ENCODE data around the gene IMP4. TPM values are rescaled to one million over a fixed set of nuclear protein-coding genes. Genes with fewer than 3 reads are reported as not detected.

IMP4 gene
- total and polyA plus RNA-seq, 2 of the 8 experiments (the other 6 are each of a cell fraction or from before 2014, with no cell fraction given), result 96.8 to 194 TPM

DNA sequence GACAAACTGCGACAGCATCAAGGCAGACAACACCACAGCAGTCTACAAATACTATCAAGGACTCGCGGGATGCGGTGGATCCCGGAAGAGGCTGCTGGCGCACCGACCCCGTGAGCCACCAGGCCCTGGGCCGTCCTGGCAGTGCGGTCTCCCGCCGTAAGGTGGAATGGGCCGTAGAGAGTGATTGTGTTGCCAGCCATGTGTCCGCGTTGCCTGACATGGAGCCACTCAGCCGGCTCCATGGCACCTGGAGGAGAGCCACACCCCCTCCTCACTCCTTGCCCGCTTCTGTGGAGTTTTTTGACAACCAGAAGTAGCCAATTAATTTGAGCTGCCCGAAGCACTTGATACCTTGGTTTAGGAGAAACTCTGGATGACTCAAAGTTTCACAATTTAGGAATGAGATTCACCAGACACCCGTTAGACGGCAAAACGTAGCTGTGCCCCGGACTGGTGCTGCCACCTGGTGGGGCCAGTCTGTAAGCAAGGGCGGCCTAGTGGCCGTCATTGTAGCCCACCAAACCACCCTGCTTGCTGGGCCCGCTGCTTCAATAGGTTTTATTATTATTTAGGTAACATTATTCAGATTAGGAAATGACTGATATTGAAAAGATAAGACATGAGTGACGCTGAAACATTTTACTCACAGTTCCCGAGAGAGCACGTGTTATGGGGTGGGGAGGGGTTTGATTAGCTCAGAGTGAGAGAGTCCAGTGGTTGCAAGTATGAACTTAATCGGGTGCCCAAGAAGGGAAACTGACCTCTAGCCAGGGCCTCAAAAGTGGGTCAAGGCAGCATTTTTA lies 10.2 kb upstream of the IMP4 start:
- peaks cover 0 to 2% (median 0%) of the 10 kb centered on the region in 4 experiments; a peak in 1 of 7 replicates for H3K27me3 ChIP-seq (replicated peaks in 1 of 4; ENCODE audit: control insufficient read depth in 3 of 4, extremely low read depth in 1 of 4, insufficient read depth in 3 of 4, low read length in 3 of 4)
- 36% methylated on average over 29 of the region's 29 CpGs; no CpG with 5 or more reads in 1 of the 2 experiments for WGBS, 2 experiments (ENCODE audit: extremely low coverage in 1 of 2, insufficient coverage in 1 of 2, insufficient read length in 1 of 2, insufficient replicate concordance in 2 of 2, low coverage in 1 of 2, low lambda C conversion rate in 2 of 2, missing lambda C conversion rate in 1 of 2)
- H4K20me1 ChIP-seq (replicated peaks in 1 of 2; ENCODE audit: control insufficient read depth in 1 of 2, insufficient read depth in 2 of 2, low read length in 2 of 2), result no peaks in the 10 kb centered on the region
- no peak overlapping the region for H3K27ac ChIP-seq (ENCODE audit: low read depth, low read length)
- H3K4me2 ChIP-seq (ENCODE audit: insufficient read depth in 1 of 2, low read depth in 2 of 2, low read length in 2 of 2), result peak overlapping the region; percentile 0 to 66; a peak in 3 of 4 replicates
- H2BK120ac ChIP-seq (replicated peaks; ENCODE audit: low read depth, low read length), result no peak overlapping the region
- ChIA-PET POLR2A (ENCODE audit: partially characterized antibody) (interaction anchor here (1.0 to 3.1 kb wide), 3 partner anchors 10 to 153 kb away, joined by 3 to 16 read pairs (median 7); partner anchors contain the start of genes IMP4, MZT2B and SMPD4), CTCF (ENCODE audit: partially characterized antibody) (interaction anchor here (0.8 to 7.3 kb wide), 14 partner anchors 9 to 183 kb away, joined by 3 to 65 read pairs (median 5); partner anchors contain the start of genes IMP4, MZT2B and SMPD4)
- H3K23me2 ChIP-seq (ENCODE audit: low read depth, low read length), result no peaks in the 10 kb centered on the region
- H3K36me3 ChIP-seq (ENCODE audit: control insufficient read depth in 2 of 4, insufficient read depth in 4 of 4, low read length in 3 of 4), result no peaks in the 10 kb centered on the region
- 0 out of 2 replicates have a peak overlapping the region, but pooled peaks have one; percentile 31 for H2BK15ac ChIP-seq (ENCODE audit: low read length)
- H3K9ac ChIP-seq (replicated peaks in 1 of 4; ENCODE audit: extremely low read depth in 1 of 4, low read depth in 3 of 4, low read length in 3 of 4), result no peak overlapping the region; a peak in 1 of 7 replicates
- H2AFZ ChIP-seq (ENCODE audit: low read length), result peak overlapping the region; percentile 29; the same call in 1 of the 2 replicates
- H4K91ac ChIP-seq (replicated peaks; ENCODE audit: insufficient read length, low read length), result no peak overlapping the region
- peak overlapping the region in 3 of 4 experiments; percentile 1 to 59 (median 16); a peak in 6 of 8 replicates for H3K4me3 ChIP-seq (ENCODE audit: extremely low read depth in 1 of 4, insufficient read depth in 2 of 4, low read depth in 3 of 4, low read length in 4 of 4)
- H3K9me3 ChIP-seq (ENCODE audit: insufficient read depth in 2 of 2, low read depth in 1 of 2, low read length in 1 of 2), result no peaks in the 10 kb centered on the region; a peak in 1 of 4 replicates
- DNase-seq (ENCODE audit: low read depth in 1 of 2, low spot score in 2 of 2), result peak; percentile 41 to 90
- 0 out of 2 replicates have a peak overlapping the region, but pooled peaks have one; percentile 27 for H2BK12ac ChIP-seq (ENCODE audit: low read depth, low read length)
- H3K18ac ChIP-seq (ENCODE audit: extremely low read depth, low read length), result no peak overlapping the region
- H4K5ac ChIP-seq (ENCODE audit: insufficient read length, low read depth, low read length), result no peak overlapping the region
- no peak overlapping the region; the same call in 1 of the 2 replicates for H4K8ac ChIP-seq (ENCODE audit: extremely low read depth, insufficient read depth, low read length)
- peaks cover 0 to 2% (median under 1%) of the 10 kb centered on the region in 4 experiments; a peak in 5 of 7 replicates for H3K4me1 ChIP-seq (replicated peaks in 1 of 4; ENCODE audit: control insufficient read depth in 3 of 4, insufficient read depth in 4 of 4, low read length in 3 of 4)
- H3K23ac ChIP-seq (ENCODE audit: insufficient read length), result no peak overlapping the region
- H2BK5ac ChIP-seq (ENCODE audit: low read depth, low read length), result no peak overlapping the region
- no peaks in the 10 kb centered on the region for H3K79me1 ChIP-seq (ENCODE audit: low read depth, low read length)
- no peak for FAIRE-seq
- H2AK5ac ChIP-seq (ENCODE audit: low read depth, low read length), result no peak overlapping the region
- no peak overlapping the region for H3K4ac ChIP-seq (replicated peaks; ENCODE audit: insufficient read length, low read depth, low read length)
- no peak overlapping the region for H3K14ac ChIP-seq (ENCODE audit: insufficient read length)
- H3K56ac ChIP-seq (replicated peaks; ENCODE audit: insufficient read length, low read depth, low read length), result no peak overlapping the region
- H2BK20ac ChIP-seq (ENCODE audit: low read length), result no peak overlapping the region
- no peaks in the 10 kb centered on the region for H3K79me2 ChIP-seq (ENCODE audit: control insufficient read depth in 1 of 2, insufficient read depth in 2 of 2, low read length in 2 of 2)
- TF ChIP-seq CTBP2 (IDR thresholded peaks at IDR 0.05; ENCODE audit: borderline replicate concordance, insufficient read depth, insufficient read length, low read length), result no peak
- TF ChIP-seq KDM1A (IDR thresholded peaks at IDR 0.05; ENCODE audit: borderline replicate concordance, low read length), result no peak
- no peak for TF ChIP-seq RNF2 (IDR thresholded peaks at IDR 0.05; ENCODE audit: borderline replicate concordance, low read depth, low read length, missing control alignments, poor library complexity, severe bottlenecking)
- no peak for TF ChIP-seq POU5F1 (IDR thresholded peaks at IDR 0.05; ENCODE audit: low read depth, low read length)
- TF ChIP-seq, protein P1, sequence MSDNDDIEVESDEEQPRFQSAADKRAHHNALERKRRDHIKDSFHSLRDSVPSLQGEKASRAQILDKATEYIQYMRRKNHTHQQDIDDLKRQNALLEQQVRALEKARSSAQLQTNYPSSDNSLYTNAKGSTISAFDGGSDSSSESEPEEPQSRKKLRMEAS (IDR thresholded peaks at IDR 0.05), result peak; percentile 88
- TF ChIP-seq CEBPB (IDR thresholded peaks at IDR 0.05; ENCODE audit: low read depth, low read length), result no peak
- no peak for TF ChIP-seq RBBP5 (IDR thresholded peaks at IDR 0.05; ENCODE audit: borderline replicate concordance, low read depth, low read length)
- TF ChIP-seq JUN (IDR thresholded peaks at IDR 0.05; ENCODE audit: low read depth, low read length), result no peak
- peak; percentile 54 for TF ChIP-seq SAP30 (IDR thresholded peaks at IDR 0.05; ENCODE audit: insufficient read depth, insufficient replicate concordance, low read length)
- no peak for TF ChIP-seq SUZ12 (IDR thresholded peaks at IDR 0.05; ENCODE audit: low read length)

Data from H1 (cell line).